ENCODE results near the gene MBLAC2.

The MBLAC2 gene

DNA sequence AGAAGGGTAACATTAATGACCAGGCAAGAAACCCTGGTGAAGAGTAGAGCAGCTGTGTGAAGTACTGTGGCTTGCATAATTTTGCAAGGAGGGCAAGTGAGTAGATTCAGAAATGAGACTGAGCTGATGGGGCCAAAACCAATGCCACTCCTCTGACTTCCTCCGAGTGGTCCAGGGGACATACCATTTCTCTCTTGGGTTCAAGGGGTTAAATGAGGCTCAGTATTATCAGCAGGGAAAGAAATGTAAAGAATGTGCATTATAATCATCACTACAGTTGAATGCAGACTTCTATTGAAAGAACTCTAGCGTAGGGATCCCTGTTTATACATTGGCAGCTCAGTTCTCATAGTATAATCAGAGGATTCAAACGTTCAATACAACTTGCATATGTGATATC lies 10.0 kb upstream of the MBLAC2 start:
- H3K9me3 ChIP-seq (ENCODE audit: control insufficient read depth in 2 of 2, low read length in 2 of 2), result no peaks in the 10 kb centered on the region
- no peaks in the 10 kb centered on the region for H3K27me3 ChIP-seq (ENCODE audit: control insufficient read depth in 1 of 2, insufficient read depth in 2 of 2, low read length in 2 of 2)
- H3K36me3 ChIP-seq (ENCODE audit: control insufficient read depth in 2 of 2, insufficient read depth in 2 of 2, low read length in 2 of 2), result no peaks in the 10 kb centered on the region
- H3K27ac ChIP-seq (ENCODE audit: low read length), result no peak overlapping the region
- no peak overlapping the region for H3K9ac ChIP-seq (ENCODE audit: low read length in 2 of 2)
- no peak overlapping the region for H3K4me3 ChIP-seq (ENCODE audit: low read length in 2 of 2)
- H3K4me1 ChIP-seq (ENCODE audit: control insufficient read depth, insufficient read depth, low read length), result no peaks in the 10 kb centered on the region

DNA sequence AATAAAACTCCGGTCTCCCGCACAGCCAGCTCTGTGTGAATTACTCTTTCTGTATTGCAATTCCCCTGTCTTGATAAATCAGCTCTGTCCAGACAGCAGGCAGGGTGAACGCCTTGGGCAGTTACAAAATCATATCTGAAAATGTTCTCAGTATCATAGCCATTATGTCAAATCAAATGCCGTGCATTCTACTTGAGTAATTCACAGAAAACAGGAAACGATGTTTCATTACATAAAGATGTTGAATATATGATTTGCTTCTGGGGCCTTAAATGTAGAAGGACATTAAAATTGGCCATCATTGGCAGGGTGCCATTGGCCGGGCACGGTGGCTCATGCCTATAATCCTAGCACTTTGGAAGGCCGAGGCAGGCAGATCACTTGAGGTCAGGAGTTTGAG lies 8.6 kb upstream of the MBLAC2 start:
- Histone ChIP-seq H3K9ac (ENCODE audit: low read length in 2 of 2) (no peak overlapping the region), H3K9me3 (ENCODE audit: control insufficient read depth in 2 of 2, low read length in 2 of 2) (no peaks in the 10 kb centered on the region), H3K27me3 (ENCODE audit: control insufficient read depth in 1 of 2, insufficient read depth in 2 of 2, low read length in 2 of 2) (no peaks in the 10 kb centered on the region), H3K4me1 (ENCODE audit: control insufficient read depth, insufficient read depth, low read length) (no peaks in the 10 kb centered on the region), H3K36me3 (ENCODE audit: control insufficient read depth in 2 of 2, insufficient read depth in 2 of 2, low read length in 2 of 2) (no peaks in the 10 kb centered on the region), H3K27ac (ENCODE audit: low read length) (no peak overlapping the region), H3K4me3 (ENCODE audit: low read length in 2 of 2) (no peak overlapping the region)

DNA sequence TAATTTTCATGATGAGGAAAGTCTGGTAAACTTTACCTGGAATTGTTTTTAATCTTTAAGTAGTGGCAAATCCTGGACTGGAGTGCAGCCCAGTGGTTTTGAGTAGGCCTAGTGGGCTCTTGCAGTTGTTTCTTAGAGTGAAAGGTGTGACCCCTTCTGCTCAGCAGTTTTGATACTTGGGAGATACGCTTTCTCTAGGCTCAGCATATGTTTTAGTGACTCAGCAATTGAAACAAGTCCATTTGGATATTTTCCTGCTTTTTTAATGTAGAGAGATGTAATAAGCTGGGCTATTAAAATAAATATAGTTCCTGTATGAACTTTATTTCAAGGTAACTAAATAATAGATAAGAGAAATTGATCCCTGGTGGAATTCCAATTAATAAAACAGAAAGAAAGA lies 6.1 kb upstream of the MBLAC2 start:
- Histone ChIP-seq H3K27ac (ENCODE audit: low read length) (no peak overlapping the region), H3K36me3 (ENCODE audit: control insufficient read depth in 2 of 2, insufficient read depth in 2 of 2, low read length in 2 of 2) (no peaks in the 10 kb centered on the region), H3K27me3 (ENCODE audit: control insufficient read depth in 1 of 2, insufficient read depth in 2 of 2, low read length in 2 of 2) (no peaks in the 10 kb centered on the region), H3K4me3 (ENCODE audit: low read length in 2 of 2) (no peak overlapping the region), H3K4me1 (ENCODE audit: control insufficient read depth, insufficient read depth, low read length) (no peaks in the 10 kb centered on the region), H3K9me3 (ENCODE audit: control insufficient read depth in 2 of 2, low read length in 2 of 2) (no peaks in the 10 kb centered on the region), H3K9ac (ENCODE audit: low read length in 2 of 2) (no peak overlapping the region)

DNA sequence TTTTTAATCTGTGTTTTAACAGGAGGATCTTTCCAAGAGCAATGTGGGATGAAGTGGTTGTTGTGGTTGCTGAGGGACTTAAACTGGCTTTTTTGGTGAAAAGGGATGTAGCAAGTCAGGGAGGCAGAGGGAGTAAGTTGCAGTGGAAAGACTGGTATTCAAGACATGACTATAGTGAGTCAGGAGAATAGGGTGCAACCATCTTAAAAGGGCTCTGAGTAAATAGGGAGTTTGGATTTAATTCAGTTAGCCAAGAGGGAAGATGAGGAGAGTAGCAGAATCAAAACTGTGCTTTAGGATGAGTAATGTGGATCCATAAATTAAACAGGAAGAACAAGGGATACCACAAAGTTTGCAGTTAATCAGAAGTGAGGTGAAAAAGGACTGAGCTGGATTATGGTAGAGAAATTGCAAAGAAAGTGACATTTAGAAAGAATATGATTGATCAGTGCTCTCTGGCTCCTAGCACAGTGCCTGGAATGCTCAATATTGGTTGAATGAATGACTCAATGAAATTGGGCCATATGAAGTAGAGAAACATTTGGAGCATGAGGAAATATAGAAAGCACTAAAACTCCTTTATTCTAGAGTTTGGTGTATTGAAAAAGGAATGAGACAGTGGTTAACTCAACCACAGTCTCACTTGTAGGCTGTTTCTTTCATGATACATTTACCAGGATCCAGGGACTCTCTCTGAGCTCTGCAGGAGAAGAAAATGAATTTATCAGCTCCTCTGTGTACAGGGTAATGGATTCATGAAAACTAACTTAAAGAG lies 5.2 kb upstream of the MBLAC2 start:
- no peaks in the 10 kb centered on the region for H3K27me3 ChIP-seq (ENCODE audit: control insufficient read depth in 1 of 2, insufficient read depth in 2 of 2, low read length in 2 of 2)
- H3K36me3 ChIP-seq (ENCODE audit: control insufficient read depth in 2 of 2, insufficient read depth in 2 of 2, low read length in 2 of 2), result no peaks in the 10 kb centered on the region
- H3K27ac ChIP-seq (ENCODE audit: low read length), result no peak overlapping the region
- no peak overlapping the region for H3K9ac ChIP-seq (ENCODE audit: low read length in 2 of 2)
- peaks cover 4% of the 10 kb centered on the region for H3K4me1 ChIP-seq (ENCODE audit: control insufficient read depth, insufficient read depth, low read length)
- no peak overlapping the region for H3K4me3 ChIP-seq (ENCODE audit: low read length in 2 of 2)
- no peaks in the 10 kb centered on the region for H3K9me3 ChIP-seq (ENCODE audit: control insufficient read depth in 2 of 2, low read length in 2 of 2)

DNA sequence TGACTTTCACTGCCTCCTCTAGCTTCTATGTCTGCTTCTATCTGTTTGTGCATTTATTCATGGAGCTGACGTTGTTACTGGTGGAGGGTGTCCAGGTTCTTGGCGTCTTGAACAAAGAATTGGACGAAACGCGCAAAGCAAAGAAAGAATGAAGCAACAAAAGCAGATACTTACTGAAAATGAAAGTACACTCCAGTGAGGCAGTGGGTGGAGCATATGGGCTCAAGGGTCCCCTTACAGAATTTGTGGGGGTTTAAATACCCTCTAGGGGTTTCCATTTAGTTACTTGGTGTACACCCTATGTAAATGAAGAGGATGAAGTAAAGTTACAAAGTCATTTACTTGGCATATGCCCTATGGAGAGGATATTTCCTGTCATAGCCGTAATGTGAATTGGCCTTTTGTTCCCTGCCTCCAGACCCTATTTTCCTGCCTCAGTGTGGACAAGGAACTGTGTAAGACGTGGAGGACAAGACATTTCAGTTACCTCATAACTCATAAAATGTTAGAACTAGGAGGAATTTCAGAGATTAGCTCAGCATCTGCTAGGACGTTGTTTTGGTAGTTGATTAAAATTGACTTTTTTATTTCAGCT lies 3.1 kb upstream of the MBLAC2 start:
- H3K9ac ChIP-seq (ENCODE audit: low read length in 2 of 2), result no peak overlapping the region
- H3K27ac ChIP-seq (ENCODE audit: low read length), result no peak overlapping the region
- peaks cover 19% of the 10 kb centered on the region for H3K4me1 ChIP-seq (ENCODE audit: control insufficient read depth, insufficient read depth, low read length)
- no peaks in the 10 kb centered on the region for H3K27me3 ChIP-seq (ENCODE audit: control insufficient read depth in 1 of 2, insufficient read depth in 2 of 2, low read length in 2 of 2)
- no peak overlapping the region for H3K4me3 ChIP-seq (ENCODE audit: low read length in 2 of 2)
- no peaks in the 10 kb centered on the region for H3K9me3 ChIP-seq (ENCODE audit: control insufficient read depth in 2 of 2, low read length in 2 of 2)
- H3K36me3 ChIP-seq (ENCODE audit: control insufficient read depth in 2 of 2, insufficient read depth in 2 of 2, low read length in 2 of 2), result no peaks in the 10 kb centered on the region

DNA sequence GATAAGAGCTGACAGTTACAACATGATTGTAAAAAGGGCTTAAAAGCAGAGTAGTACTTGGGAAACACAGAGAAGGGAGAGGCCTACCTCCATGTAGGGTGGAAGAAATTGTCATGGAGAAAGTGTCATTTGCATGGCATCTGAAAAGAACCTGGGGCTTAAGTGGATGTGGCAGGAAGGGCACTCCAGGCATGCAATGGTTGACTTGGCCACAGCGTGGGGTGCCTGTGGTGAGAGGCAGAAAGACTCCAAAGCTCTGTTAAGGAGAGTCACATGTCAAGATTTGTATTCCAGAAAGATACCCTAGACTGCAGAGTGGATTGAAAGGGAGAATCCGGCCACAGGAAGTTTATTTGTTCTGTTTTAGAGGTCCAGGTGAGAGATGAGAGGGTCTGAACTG lies 2.5 kb upstream of the MBLAC2 start:
- H3K4me3 ChIP-seq (ENCODE audit: low read length in 2 of 2), result no peak overlapping the region
- no peaks in the 10 kb centered on the region for H3K9me3 ChIP-seq (ENCODE audit: control insufficient read depth in 2 of 2, low read length in 2 of 2)
- no peaks in the 10 kb centered on the region for H3K36me3 ChIP-seq (ENCODE audit: control insufficient read depth in 2 of 2, insufficient read depth in 2 of 2, low read length in 2 of 2)
- peaks cover 19% of the 10 kb centered on the region for H3K4me1 ChIP-seq (ENCODE audit: control insufficient read depth, insufficient read depth, low read length)
- H3K9ac ChIP-seq (ENCODE audit: low read length in 2 of 2), result no peak overlapping the region
- H3K27ac ChIP-seq (ENCODE audit: low read length), result no peak overlapping the region
- H3K27me3 ChIP-seq (ENCODE audit: control insufficient read depth in 1 of 2, insufficient read depth in 2 of 2, low read length in 2 of 2), result no peaks in the 10 kb centered on the region

DNA sequence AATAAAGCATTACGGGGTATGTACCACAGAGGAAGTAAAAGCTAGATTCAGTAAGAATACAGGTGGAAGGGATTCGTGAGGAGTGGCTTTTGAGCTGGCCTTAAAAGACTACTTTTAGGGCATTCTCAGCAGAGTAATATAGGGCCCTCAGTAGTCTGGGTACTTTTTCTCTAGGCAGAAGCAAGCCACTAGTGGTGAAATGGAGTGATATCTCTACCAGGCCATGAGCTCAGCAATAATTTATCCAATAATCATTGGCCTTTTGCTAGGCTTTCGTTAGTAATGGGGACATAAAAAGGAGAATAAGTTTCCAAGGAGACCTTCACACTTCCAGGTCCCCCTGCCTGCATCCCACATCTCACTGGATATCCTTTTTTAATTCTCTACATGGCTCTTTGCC lies 1.8 kb upstream of the MBLAC2 start:
- H3K4me1 ChIP-seq (ENCODE audit: control insufficient read depth, insufficient read depth, low read length), result peaks cover 19% of the 10 kb centered on the region
- no peak overlapping the region for H3K4me3 ChIP-seq (ENCODE audit: low read length in 2 of 2)
- H3K27me3 ChIP-seq (ENCODE audit: control insufficient read depth in 1 of 2, insufficient read depth in 2 of 2, low read length in 2 of 2), result no peaks in the 10 kb centered on the region
- H3K27ac ChIP-seq (ENCODE audit: low read length), result no peak overlapping the region
- H3K36me3 ChIP-seq (ENCODE audit: control insufficient read depth in 2 of 2, insufficient read depth in 2 of 2, low read length in 2 of 2), result no peaks in the 10 kb centered on the region
- no peaks in the 10 kb centered on the region for H3K9me3 ChIP-seq (ENCODE audit: control insufficient read depth in 2 of 2, low read length in 2 of 2)
- no peak overlapping the region for H3K9ac ChIP-seq (ENCODE audit: low read length in 2 of 2)

DNA sequence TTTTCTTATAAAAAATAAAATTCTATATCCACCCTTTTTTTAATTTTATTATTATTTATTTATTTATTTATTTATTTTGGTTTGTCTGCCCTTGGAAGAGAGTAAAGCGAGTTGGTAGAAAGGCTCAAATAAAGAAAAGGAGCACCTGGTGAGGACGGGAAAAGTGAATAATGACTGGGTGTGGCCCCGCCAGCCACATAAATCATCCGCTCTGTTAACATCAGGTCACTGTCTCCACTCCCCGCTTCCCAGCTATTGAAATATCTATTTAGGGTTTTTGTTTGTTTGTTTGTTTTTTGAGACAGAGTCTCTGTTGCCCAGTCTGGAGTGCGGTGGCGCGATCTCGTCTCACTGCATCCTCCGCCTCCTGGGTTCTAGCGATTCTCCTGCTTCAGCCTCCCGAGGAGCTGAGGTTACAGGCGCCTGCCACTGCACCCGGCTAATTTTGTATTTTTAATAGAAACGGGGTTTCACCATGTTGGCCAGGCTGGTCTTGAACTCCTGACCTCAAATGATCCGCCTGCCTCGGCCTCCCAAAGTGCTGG lies 937 bp upstream of the MBLAC2 start:
- H3K4me1 ChIP-seq (ENCODE audit: control insufficient read depth, insufficient read depth, low read length), result peaks cover 19% of the 10 kb centered on the region
- H3K4me3 ChIP-seq (ENCODE audit: low read length in 2 of 2), result no peak overlapping the region
- no peaks in the 10 kb centered on the region for H3K9me3 ChIP-seq (ENCODE audit: control insufficient read depth in 2 of 2, low read length in 2 of 2)
- H3K27me3 ChIP-seq (ENCODE audit: control insufficient read depth in 1 of 2, insufficient read depth in 2 of 2, low read length in 2 of 2), result no peaks in the 10 kb centered on the region
- no peak overlapping the region for H3K27ac ChIP-seq (ENCODE audit: low read length)
- no peaks in the 10 kb centered on the region for H3K36me3 ChIP-seq (ENCODE audit: control insufficient read depth in 2 of 2, insufficient read depth in 2 of 2, low read length in 2 of 2)
- H3K9ac ChIP-seq (ENCODE audit: low read length in 2 of 2), result no peak overlapping the region

DNA sequence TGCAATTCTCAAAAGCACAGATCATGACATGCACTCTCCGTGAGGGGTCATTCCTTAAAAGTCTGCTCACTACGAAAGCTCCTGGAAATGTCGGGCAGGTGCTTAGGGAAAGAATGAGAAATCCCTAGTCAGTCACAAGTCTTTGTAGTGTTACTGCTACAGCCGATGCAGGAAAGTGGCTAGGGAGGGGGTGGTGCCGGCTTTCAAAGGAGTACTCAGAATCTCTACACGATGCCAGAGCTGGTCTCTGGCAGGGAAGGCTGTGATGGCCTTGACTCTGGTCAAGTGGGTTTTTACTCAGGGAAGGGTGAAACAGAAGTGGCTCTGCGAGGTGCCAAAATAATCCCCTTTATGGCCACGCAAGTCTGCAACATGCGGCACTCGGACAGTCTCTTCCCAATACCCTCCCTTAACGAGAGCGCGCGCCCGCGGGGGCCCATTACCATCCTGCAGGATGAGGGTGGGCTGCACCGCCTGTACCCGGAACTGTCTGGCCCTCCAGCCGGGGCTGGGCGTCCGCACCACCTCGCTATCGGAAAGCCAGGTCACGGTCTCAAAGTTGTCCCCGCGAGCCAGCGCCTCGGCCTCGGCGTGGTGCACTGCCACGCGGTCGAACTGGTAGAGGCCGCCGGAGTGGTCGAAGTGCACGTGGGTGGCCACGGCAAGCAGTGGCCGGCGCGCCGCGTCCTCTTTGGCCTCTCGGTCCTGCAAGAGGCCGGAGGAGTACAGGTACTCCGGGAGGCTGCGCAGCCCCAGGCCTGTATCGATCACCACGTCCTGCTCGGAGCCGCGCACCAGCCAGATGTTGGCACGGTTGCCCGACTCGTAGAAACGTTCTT lies 956 bp downstream of the MBLAC2 start:
- Histone ChIP-seq H3K9me3 (ENCODE audit: control insufficient read depth in 2 of 2, low read length in 2 of 2) (no peaks in the 10 kb centered on the region), H3K9ac (ENCODE audit: low read length in 2 of 2) (peak overlapping the region; percentile 58 to 71), H3K4me3 (ENCODE audit: low read length in 2 of 2) (peak overlapping the region; percentile 79 to 96), H3K27me3 (ENCODE audit: control insufficient read depth in 1 of 2, insufficient read depth in 2 of 2, low read length in 2 of 2) (no peaks in the 10 kb centered on the region), H3K27ac (ENCODE audit: low read length) (peak overlapping the region; percentile 37), H3K36me3 (ENCODE audit: control insufficient read depth in 2 of 2, insufficient read depth in 2 of 2, low read length in 2 of 2) (no peaks in the 10 kb centered on the region), H3K4me1 (ENCODE audit: control insufficient read depth, insufficient read depth, low read length) (peaks cover 19% of the 10 kb centered on the region)

DNA sequence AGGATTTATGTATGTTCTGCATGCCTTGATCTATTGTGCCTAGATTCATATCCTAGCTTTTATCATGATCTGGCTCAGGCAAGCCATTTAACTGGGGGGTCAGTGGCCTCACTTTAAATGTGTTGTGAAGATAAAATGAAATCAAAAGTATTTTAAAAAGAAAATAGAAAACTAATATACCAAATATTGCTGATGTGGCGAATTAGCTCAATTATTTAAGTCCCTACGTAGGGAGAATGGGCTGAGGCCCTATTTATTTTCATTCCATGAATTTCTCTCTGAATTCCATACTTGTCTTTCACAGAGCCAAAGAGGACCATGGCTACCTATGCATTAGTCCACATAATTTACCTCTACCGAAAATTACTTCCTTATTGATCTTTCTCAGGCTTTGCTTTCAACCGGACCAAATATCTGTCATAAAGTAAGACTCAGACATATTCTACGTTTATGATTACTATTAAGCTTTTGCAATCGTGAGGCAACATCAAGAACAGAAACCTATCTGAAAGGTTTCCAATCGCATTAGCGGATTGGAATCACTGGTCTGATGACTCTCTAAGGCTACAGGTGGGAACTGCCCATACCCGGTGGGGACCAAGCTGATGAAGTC lies 1.7 kb downstream of the MBLAC2 start:
- Histone ChIP-seq H3K9ac (ENCODE audit: low read length in 2 of 2) (peak overlapping the region; percentile 58 to 71), H3K27ac (ENCODE audit: low read length) (no peak overlapping the region)

More for the DNA sequence above, 1.7 kb downstream of the MBLAC2 start:
- H3K4me1 ChIP-seq (ENCODE audit: control insufficient read depth, insufficient read depth, low read length), result peaks cover 19% of the 10 kb centered on the region
- no peaks in the 10 kb centered on the region for H3K36me3 ChIP-seq (ENCODE audit: control insufficient read depth in 2 of 2, insufficient read depth in 2 of 2, low read length in 2 of 2)
- no peaks in the 10 kb centered on the region for H3K9me3 ChIP-seq (ENCODE audit: control insufficient read depth in 2 of 2, low read length in 2 of 2)
- peak overlapping the region; percentile 79 to 96 for H3K4me3 ChIP-seq (ENCODE audit: low read length in 2 of 2)
- H3K27me3 ChIP-seq (ENCODE audit: control insufficient read depth in 1 of 2, insufficient read depth in 2 of 2, low read length in 2 of 2), result no peaks in the 10 kb centered on the region
